RWPE1 (cell line): ENCODE measurements around the gene INO80E.

ENCODE experiments used
- CTCF ChIA-PET: fragments of 350-600 bp; sonication (Branson Sonifier 250); formaldehyde crosslinking; extraction: SDS; loops from one replicate; lab custom pipeline; 2021; lab: Yijun Ruan, JAX
- POLR2A ChIA-PET: fragments of 400-600 bp; formaldehyde crosslinking; extraction: SDS; loops from one replicate; lab custom pipeline; 2020; ENCODE audit warnings: antibody characterized with exemption; ENCODE audit not compliant: low non-redundant PET; lab: Yijun Ruan, JAX
- DNase-seq: peaks from one replicate; pipeline ENCODE4 v3.0.0; 2012; ENCODE audit warnings: low spot score
- H3K27ac ChIP-seq: fragments of 450-650 bp; 2 replicates; pipeline ENCODE4 v1.5.1; 2017
- TF ChIP-seq, protein P1 (sequence below): fragments of 450-650 bp; conservative IDR thresholded peaks from 2 replicates; pipeline ENCODE4 v1.5.1; 2017; ENCODE audit warnings: low read depth, mild to moderate bottlenecking

INO80E gene

DNA sequence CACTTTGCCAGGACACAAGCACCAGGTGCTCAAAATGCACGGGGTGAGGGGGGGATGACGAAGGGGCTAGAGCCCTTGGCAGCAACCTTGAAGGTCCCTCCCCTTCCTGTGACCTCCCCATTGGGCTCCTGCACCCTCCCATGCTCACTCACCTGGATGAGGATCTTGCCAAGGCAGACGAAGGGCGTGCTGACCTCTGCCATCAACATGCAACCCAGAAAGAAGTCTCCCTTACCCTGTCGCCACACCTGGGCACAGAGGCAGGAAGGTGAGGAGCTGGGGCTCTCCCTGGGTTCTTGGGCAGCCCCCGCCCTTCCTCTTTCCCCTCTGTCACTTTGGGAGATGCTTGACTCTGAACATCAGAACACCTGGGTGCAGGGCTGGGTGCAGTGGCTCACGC, 29.5 kb downstream of the INO80E start:
- no peak for DNase-seq
- ChIA-PET POLR2A (no interaction called here), CTCF (no interaction called here)
- H3K27ac ChIP-seq, result no peak overlapping the region
- TF ChIP-seq, protein P1, sequence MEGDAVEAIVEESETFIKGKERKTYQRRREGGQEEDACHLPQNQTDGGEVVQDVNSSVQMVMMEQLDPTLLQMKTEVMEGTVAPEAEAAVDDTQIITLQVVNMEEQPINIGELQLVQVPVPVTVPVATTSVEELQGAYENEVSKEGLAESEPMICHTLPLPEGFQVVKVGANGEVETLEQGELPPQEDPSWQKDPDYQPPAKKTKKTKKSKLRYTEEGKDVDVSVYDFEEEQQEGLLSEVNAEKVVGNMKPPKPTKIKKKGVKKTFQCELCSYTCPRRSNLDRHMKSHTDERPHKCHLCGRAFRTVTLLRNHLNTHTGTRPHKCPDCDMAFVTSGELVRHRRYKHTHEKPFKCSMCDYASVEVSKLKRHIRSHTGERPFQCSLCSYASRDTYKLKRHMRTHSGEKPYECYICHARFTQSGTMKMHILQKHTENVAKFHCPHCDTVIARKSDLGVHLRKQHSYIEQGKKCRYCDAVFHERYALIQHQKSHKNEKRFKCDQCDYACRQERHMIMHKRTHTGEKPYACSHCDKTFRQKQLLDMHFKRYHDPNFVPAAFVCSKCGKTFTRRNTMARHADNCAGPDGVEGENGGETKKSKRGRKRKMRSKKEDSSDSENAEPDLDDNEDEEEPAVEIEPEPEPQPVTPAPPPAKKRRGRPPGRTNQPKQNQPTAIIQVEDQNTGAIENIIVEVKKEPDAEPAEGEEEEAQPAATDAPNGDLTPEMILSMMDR, result no peak

GRCh38 chr16:30026449-30026848, 30.4 kb downstream of the INO80E start:
- no peak for DNase-seq
- ChIA-PET CTCF (no interaction called here), POLR2A (no interaction called here)
- no peak overlapping the region for H3K27ac ChIP-seq
- TF ChIP-seq, protein P1, result no peak

GRCh38 chr16:30027588-30028437, 31.8 kb downstream of the INO80E start:
- POLR2A ChIA-PET, result interaction anchor here (0.5 kb wide), 1 partner anchor 27 kb away, joined by 4 read pairs; no protein-coding TSS in a partner anchor
- DNase-seq, result no peak
- H3K27ac ChIP-seq, result no peak overlapping the region
- CTCF ChIA-PET, result interaction anchor here (0.6 kb wide), 1 partner anchor 333 kb away, joined by 7 read pairs; no protein-coding TSS in a partner anchor
- TF ChIP-seq, protein P1, result no peak

DNA sequence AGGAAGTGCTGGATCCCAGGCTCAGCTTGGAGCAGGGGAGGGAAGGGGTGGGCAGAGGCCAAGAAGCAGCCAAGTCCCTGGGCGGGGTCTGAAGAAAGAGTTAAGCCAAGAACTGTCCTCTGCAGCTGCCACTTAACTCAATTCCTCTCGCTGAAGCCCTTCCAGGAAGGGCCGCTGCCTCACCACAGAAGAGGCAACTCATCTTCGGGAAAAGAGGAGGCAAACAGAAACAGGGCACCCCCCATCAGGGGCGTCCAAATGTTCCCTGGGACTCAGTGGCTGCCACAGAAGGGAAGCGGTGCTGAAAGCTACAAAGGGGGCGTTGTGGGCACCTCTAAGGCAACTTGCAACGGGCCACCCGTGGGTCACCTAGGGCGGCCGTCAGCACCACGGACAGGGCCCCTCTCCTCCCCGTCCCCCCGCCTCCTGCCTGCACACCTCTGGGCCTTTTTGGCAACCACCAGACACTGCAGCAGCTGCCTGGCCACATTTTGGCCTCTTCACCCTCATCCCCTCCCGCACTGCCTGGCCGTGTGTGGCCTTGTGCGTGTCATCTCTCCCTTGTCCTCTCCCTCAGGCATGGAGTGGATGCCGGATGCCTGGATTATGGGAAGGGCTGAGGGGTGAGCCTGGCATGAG, 32.5 kb downstream of the INO80E start:
- TF ChIP-seq, protein P1, result no peak
- ChIA-PET POLR2A (no interaction called here), CTCF (no interaction called here)
- no peak overlapping the region for H3K27ac ChIP-seq
- DNase-seq, result no peak

- DNase-seq, result no peak
- H3K27ac ChIP-seq, result no peak overlapping the region
- CTCF ChIA-PET, result no interaction called here
- TF ChIP-seq, protein P1, result no peak
- POLR2A ChIA-PET, result no interaction called here
These were observed 34.1 kb downstream of the INO80E start for GRCh38 chr16:30030011-30030685.

DNA sequence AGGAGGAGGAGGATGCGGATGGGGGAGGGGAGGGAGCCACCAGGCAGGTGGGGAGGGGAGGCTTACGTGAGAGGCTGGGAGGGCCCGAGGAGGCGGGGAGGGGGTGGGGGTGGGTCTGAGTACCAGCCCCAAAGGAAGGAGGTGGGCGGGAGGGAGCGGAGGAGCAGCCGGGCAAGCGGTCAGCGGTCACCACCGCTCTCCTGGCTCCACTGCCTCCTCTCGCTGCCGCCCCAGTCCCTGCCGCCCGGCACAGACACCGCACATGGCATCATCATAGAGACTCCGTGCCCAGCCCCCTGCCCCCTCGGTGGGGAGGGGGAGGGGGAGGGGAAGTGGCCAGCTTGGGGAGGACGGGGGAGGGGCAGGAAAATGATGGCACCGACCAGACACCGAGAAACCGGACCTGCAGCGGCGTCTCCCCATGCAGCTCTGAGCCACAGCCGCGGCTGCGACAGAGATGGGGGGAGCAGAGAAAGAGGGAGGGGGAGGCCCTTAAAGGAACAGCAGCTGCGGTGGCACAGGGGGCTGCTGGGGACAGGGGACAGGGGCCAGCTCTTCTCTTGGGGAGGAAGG, 34.9 kb downstream of the INO80E start, which contains the start of gene TLCD3B:
TSS of gene TLCD3B (minus strand) at position 431 of the 573 bp plus-strand sequence. CDS start 744 bp downstream, outside the sequence.
- no peak for DNase-seq
- no peak within 1 kb of the TSS for H3K27ac ChIP-seq
- TF ChIP-seq, protein P1, result no peak
- ChIA-PET POLR2A (no interaction called here), CTCF (interaction anchor here (0.8 to 1.4 kb wide), 2 partner anchors 22 to 223 kb away, joined by 3 to 4 read pairs; a partner anchor contains a TSS)
